Activated CD8-positive, alpha-beta memory T cell treated with anti-CD3 and anti-CD28 coated beads, Interleukin-2, amount 10 ng/mL, durations not matched to agents 7 days and 5 days (primary cell): ENCODE measurements around the gene FXYD6. TPM values are rescaled to one million over a fixed set of nuclear protein-coding genes. Genes with fewer than 3 reads are reported as not detected.

Experiments
- ATAC-seq: fragments of 150-1000 bp; cut with Tn5 transposase; one replicate; pipeline ENCODE4 v1.10.0; 2021; ENCODE audit warnings: moderate library complexity
- CTCF ChIA-PET: fragments of 350-600 bp; sonication (Branson Sonifier 250); formaldehyde crosslinking; loops from one replicate; lab custom pipeline; 2021; ENCODE audit warnings: antibody characterized with exemption; lab: Charles Lee
- DNase-seq: peaks from one replicate; pipeline ENCODE4 v3.0.0-alpha.2; 2020
- H3K27ac Mint-ChIP-seq: one replicate; pipeline ENCODE4 v1.8.0; 2021; ENCODE audit warnings: mild to moderate bottlenecking, mixed read lengths
- H3K27me3 Mint-ChIP-seq: one replicate; pipeline ENCODE4 v1.8.0; 2021; ENCODE audit warnings: mixed read lengths
- H3K36me3 Mint-ChIP-seq: one replicate; pipeline ENCODE4 v1.8.0; 2021; ENCODE audit warnings: mild to moderate bottlenecking, mixed read lengths
- H3K4me1 Mint-ChIP-seq: one replicate; pipeline ENCODE4 v1.8.0; 2021; ENCODE audit warnings: mixed read lengths
- H3K4me3 Mint-ChIP-seq: one replicate; pipeline ENCODE4 v1.8.0; 2021; ENCODE audit warnings: mild to moderate bottlenecking, moderate library complexity, mixed read lengths
- H3K9me3 Mint-ChIP-seq: one replicate; pipeline ENCODE4 v1.8.0; 2022; ENCODE audit warnings: low read depth, mixed read lengths
- total RNA-seq, 2 experiments: library from RNA; stranded (reverse); gene quantifications; one replicate each; pipeline ENCODE4 v1.2.3, GENCODE V29; 2021

Gene FXYD6
- total RNA-seq, 2 experiments from 2014 or later, result 0.12 to 0.20 TPM

DNA sequence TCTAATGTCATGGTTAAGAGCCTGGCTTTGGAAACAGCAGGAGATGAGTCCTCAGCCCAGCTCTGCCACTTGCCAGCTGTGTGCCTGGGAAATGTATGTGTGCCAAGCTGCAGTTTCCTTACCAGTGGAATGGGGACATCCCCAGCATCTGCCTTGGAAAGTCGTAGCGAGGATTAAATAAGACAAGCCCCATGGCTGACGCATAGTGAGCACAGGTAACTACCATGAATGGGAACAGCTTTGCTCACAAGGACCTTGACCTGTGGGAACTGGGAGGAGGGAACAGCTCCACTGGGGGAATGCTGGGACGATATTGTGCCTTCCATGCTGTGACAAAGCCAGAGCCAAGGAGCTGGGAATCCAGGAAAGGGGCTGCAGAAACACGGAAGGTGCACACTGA is 76.8 kb downstream of the FXYD6 start:
- H3K4me3 Mint-ChIP-seq, result no peak overlapping the region
- DNase-seq (no peak), ATAC-seq (no peak)
- CTCF ChIA-PET, result interaction anchor here (1.3 to 13.0 kb wide), 5 partner anchors 9 to 374 kb away, joined by 3 to 343 read pairs (median 13); partner anchors contain the start of gene FXYD2
- peaks cover 4% of the 10 kb centered on the region for H3K4me1 Mint-ChIP-seq
- no peak overlapping the region for H3K27ac Mint-ChIP-seq
- no peaks in the 10 kb centered on the region for H3K9me3 Mint-ChIP-seq
- peaks cover 54% of the 10 kb centered on the region for H3K27me3 Mint-ChIP-seq
- no peaks in the 10 kb centered on the region for H3K36me3 Mint-ChIP-seq

DNA sequence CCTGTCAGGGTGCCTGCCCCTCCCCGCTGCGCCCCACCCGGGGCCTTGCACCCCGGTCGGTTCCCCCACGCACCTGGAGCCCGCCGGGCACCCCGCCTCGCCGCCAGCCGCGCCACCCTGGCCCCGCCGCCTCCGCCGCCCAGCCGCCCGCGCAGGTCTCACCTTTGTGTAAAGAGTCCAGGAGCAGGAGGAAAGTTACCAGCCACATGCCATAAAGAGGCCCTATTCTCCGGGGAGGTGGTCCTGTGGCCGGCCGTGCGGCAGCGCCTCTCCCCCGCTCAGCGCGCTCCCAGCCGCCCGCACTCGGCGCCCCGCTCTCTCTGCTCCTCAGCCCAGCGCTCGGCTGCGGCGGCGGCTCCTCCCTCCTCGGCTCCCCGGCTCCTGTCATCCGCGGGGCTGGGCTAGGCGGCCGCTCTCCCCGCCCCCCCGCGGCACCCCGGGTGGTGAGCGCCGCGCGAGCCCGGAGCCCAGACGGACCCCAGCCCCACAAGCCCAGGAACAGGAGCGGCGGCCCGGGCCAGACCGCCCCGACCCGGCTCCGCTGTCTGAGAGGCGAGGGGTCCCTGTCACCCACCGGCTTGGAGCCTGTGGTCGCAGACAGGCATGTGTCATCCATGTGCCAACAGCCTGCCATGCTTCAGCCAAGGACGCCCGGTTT is 79.5 kb downstream of the FXYD6 start, which contains the start of gene DSCAML1:
Gene DSCAML1, minus strand, starts transcription at position 345 of the 658 bp plus-strand sequence. Its CDS starts 137 bp downstream, at position 208.
- H3K4me3 Mint-ChIP-seq, result no peak within 1 kb of the TSS
- H3K27me3 Mint-ChIP-seq, result peaks cover 68% of the 10 kb centered on the region
- no peak for DNase-seq
- CTCF ChIA-PET, result interaction anchor here (4.6 to 13.0 kb wide), 2 partner anchors 11 to 22 kb away, joined by 27 to 343 read pairs; partner anchors contain the start of gene FXYD2
- no peaks in the 10 kb centered on the region for H3K36me3 Mint-ChIP-seq
- H3K27ac Mint-ChIP-seq, result no peak within 1 kb of the TSS
- peaks cover 4% of the 10 kb centered on the region for H3K4me1 Mint-ChIP-seq
- H3K9me3 Mint-ChIP-seq, result no peaks in the 10 kb centered on the region
- peak; percentile 89 for ATAC-seq

DNA sequence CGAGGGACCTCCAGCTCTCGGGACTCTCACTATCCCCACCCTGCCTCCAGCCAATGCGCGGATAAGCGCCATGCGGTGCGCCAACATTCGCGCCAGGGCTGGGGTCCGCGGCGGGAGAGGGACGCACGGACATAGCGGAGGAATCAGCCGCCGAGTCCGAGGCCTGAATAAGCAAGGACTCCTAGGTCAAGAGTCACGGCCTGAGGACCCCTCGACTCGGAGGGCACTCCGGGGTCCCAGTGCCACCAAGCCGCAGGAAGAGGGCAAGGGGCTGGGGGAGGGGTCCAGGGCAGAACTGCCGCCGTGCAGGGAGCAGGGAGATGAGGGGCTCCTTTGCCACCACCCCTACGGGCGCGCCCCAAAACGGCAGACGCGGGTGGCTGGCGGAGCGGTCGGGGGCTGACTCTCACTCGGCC is 80.0 kb downstream of the FXYD6 start:
- H3K4me1 Mint-ChIP-seq, result peaks cover 4% of the 10 kb centered on the region
- H3K4me3 Mint-ChIP-seq, result no peak overlapping the region
- ATAC-seq (no peak), DNase-seq (no peak)
- peaks cover 70% of the 10 kb centered on the region for H3K27me3 Mint-ChIP-seq
- CTCF ChIA-PET, result no interaction called here
- no peaks in the 10 kb centered on the region for H3K9me3 Mint-ChIP-seq
- H3K27ac Mint-ChIP-seq, result no peak overlapping the region
- H3K36me3 Mint-ChIP-seq, result no peaks in the 10 kb centered on the region

- ATAC-seq (no peak), DNase-seq (no peak)
- CTCF ChIA-PET, result no interaction called here
- peaks cover 71% of the 10 kb centered on the region for H3K27me3 Mint-ChIP-seq
- H3K4me1 Mint-ChIP-seq, result peaks cover 4% of the 10 kb centered on the region
- H3K36me3 Mint-ChIP-seq, result no peaks in the 10 kb centered on the region
- H3K4me3 Mint-ChIP-seq, result no peak overlapping the region
- H3K9me3 Mint-ChIP-seq, result no peaks in the 10 kb centered on the region
- no peak overlapping the region for H3K27ac Mint-ChIP-seq
Measured at GRCh38 chr11:117795638-117796455, 80.6 kb downstream of the FXYD6 start.

DNA sequence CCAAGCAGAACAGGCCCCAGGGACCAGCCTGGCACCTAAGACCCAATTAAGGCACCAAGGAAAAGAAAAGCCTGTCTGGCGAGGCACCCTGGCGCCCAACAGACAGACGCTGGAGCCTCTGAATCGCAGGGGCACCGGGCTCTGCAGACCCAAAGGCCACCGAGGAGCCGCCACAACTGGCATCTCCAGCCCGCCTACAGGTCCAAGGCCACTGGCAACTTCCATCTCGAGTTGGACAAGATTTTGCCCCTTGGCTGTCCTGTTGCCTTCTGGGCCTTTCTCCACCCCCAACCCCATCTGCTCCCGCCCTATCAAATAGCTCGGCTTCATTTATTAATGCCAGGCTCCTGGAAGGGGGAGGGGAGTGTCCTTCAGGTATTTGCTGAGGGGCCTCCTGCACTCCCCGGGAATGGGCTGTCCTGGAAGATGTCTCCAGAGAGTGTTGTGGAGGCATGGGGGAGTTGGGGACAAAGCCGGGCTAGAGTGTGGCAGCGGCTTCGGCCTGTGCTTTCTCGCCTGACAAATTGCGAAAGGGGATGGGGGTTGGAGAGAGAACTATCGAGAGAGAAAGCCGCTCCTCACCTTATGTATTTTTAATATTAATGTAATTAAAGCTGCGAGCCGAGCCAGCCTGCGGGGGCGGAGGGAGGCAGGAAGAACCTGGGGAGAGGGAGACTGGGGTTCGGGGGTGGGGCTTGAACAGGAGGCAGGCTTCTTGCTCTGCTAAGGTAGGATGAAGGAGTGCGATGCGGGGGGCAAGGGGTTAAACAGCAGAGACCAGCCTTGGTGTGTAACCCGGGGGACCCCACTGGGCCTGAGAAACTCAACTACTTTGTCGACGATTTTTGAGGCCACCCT is 81.5 kb downstream of the FXYD6 start:
- Mint-ChIP-seq H3K4me1 (peaks cover 4% of the 10 kb centered on the region), H3K36me3 (no peaks in the 10 kb centered on the region), H3K4me3 (no peak overlapping the region), H3K9me3 (no peaks in the 10 kb centered on the region), H3K27ac (no peak overlapping the region), H3K27me3 (peaks cover 70% of the 10 kb centered on the region)
- CTCF ChIA-PET, result no interaction called here
- no peak for ATAC-seq
- no peak for DNase-seq

- no peaks in the 10 kb centered on the region for H3K9me3 Mint-ChIP-seq
- ATAC-seq, result no peak
- H3K27ac Mint-ChIP-seq, result no peak overlapping the region
- H3K4me1 Mint-ChIP-seq, result peaks cover 4% of the 10 kb centered on the region
- H3K27me3 Mint-ChIP-seq, result peaks cover 61% of the 10 kb centered on the region
- H3K36me3 Mint-ChIP-seq, result no peaks in the 10 kb centered on the region
- CTCF ChIA-PET, result no interaction called here
- no peak overlapping the region for H3K4me3 Mint-ChIP-seq
- no peak for DNase-seq
Measured at GRCh38 chr11:117794135-117794534, 82.3 kb downstream of the FXYD6 start.

- CTCF ChIA-PET, result no interaction called here
- ATAC-seq (no peak), DNase-seq (no peak)
- H3K4me3 Mint-ChIP-seq, result no peak overlapping the region
- peaks cover 4% of the 10 kb centered on the region for H3K4me1 Mint-ChIP-seq
- no peak overlapping the region for H3K27ac Mint-ChIP-seq
- no peaks in the 10 kb centered on the region for H3K9me3 Mint-ChIP-seq
- no peaks in the 10 kb centered on the region for H3K36me3 Mint-ChIP-seq
- peaks cover 56% of the 10 kb centered on the region for H3K27me3 Mint-ChIP-seq
Measured at GRCh38 chr11:117793583-117793982, 82.9 kb downstream of the FXYD6 start.

DNA sequence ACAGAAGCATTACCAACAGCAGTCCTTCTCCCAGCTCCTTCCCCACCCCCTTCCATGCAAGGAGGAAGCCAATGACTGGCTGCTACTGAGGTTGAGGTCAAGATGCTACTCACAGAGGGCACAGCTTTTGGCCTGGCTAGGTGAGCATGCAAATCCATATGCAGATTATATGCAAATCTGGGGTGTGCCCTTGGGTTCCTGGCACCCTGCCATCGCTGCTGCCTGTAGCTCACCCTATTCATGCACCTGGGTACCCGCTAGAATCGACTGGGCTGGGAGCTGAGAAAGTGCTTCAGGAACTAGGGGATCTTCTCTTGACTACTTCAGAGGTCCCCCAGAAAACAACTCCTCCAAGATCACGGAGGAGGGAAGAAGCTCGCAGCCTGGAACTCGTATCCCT is 83.5 kb downstream of the FXYD6 start:
- Mint-ChIP-seq H3K9me3 (no peaks in the 10 kb centered on the region), H3K4me1 (peaks cover 4% of the 10 kb centered on the region)

GRCh38 chr11:117792241-117792640 is 84.2 kb downstream of the FXYD6 start:
- CTCF ChIA-PET, result interaction anchor here (1.0 to 1.7 kb wide), 3 partner anchors 16 to 366 kb away, joined by 3 to 6 read pairs (median 5); no protein-coding TSS in a partner anchor
- DNase-seq (no peak), ATAC-seq (no peak)
- Mint-ChIP-seq H3K4me3 (no peak overlapping the region), H3K27ac (no peak overlapping the region), H3K36me3 (no peaks in the 10 kb centered on the region), H3K4me1 (peaks cover 1% of the 10 kb centered on the region), H3K27me3 (peaks cover 49% of the 10 kb centered on the region), H3K9me3 (no peaks in the 10 kb centered on the region)

More for the DNA sequence above, 83.5 kb downstream of the FXYD6 start:
- CTCF ChIA-PET, result interaction anchor here (1.6 to 1.7 kb wide), 2 partner anchors 15 to 367 kb away, joined by 5 to 6 read pairs; no protein-coding TSS in a partner anchor
- peaks cover 51% of the 10 kb centered on the region for H3K27me3 Mint-ChIP-seq
- H3K27ac Mint-ChIP-seq, result no peak overlapping the region
- H3K4me3 Mint-ChIP-seq, result no peak overlapping the region
- no peak for ATAC-seq
- H3K36me3 Mint-ChIP-seq, result no peaks in the 10 kb centered on the region
- DNase-seq, result no peak

GRCh38 chr11:117790279-117790678 is 86.2 kb downstream of the FXYD6 start:
- DNase-seq, result no peak
- H3K27ac Mint-ChIP-seq, result no peak overlapping the region
- no peak overlapping the region for H3K4me3 Mint-ChIP-seq
- H3K27me3 Mint-ChIP-seq, result peaks cover 49% of the 10 kb centered on the region
- no peaks in the 10 kb centered on the region for H3K9me3 Mint-ChIP-seq
- ATAC-seq, result no peak
- no peaks in the 10 kb centered on the region for H3K36me3 Mint-ChIP-seq
- CTCF ChIA-PET, result interaction anchor here (2.1 kb wide), 1 partner anchor 17 kb away, joined by 7 read pairs; no protein-coding TSS in a partner anchor
- no peaks in the 10 kb centered on the region for H3K4me1 Mint-ChIP-seq

GRCh38 chr11:117789241-117789640 is 87.2 kb downstream of the FXYD6 start:
- H3K9me3 Mint-ChIP-seq, result no peaks in the 10 kb centered on the region

More at GRCh38 chr11:117789241-117789640, 87.2 kb downstream of the FXYD6 start:
- H3K4me1 Mint-ChIP-seq, result no peaks in the 10 kb centered on the region
- H3K27ac Mint-ChIP-seq, result no peak overlapping the region
- CTCF ChIA-PET, result interaction anchor here (2.1 kb wide), 1 partner anchor 18 kb away, joined by 7 read pairs; no protein-coding TSS in a partner anchor
- ATAC-seq (no peak), DNase-seq (no peak)
- H3K4me3 Mint-ChIP-seq, result no peak overlapping the region
- peaks cover 40% of the 10 kb centered on the region for H3K27me3 Mint-ChIP-seq
- H3K36me3 Mint-ChIP-seq, result no peaks in the 10 kb centered on the region
